Karpas-422 (cell line): ENCODE measurements around the gene IDUA. TPM values are rescaled to one million over a fixed set of nuclear protein-coding genes. Genes with fewer than 3 reads are reported as not detected.

Source experiments
- DNase-seq: peaks from one replicate; pipeline ENCODE4 v3.0.0-alpha.2; 2015
- H2AFZ ChIP-seq: fragments of 200-600 bp; sonication (generic); 2 replicates; pipeline ENCODE4 v1.6.1; 2014; ENCODE audit warnings: antibody characterized with exemption, low read length, mixed read lengths
- H3K27ac ChIP-seq: fragments of 200-600 bp; sonication (generic); 2 replicates; pipeline ENCODE4 v1.5.1; 2014; ENCODE audit warnings: mild to moderate bottlenecking, low read length, moderate library complexity
- H3K27me3 ChIP-seq: fragments of 200-600 bp; sonication (generic); 2 replicates; pipeline ENCODE4 v1.6.1; 2014; ENCODE audit warnings: low read length, mixed read lengths
- H3K36me3 ChIP-seq: fragments of 200-600 bp; sonication (generic); 2 replicates; pipeline ENCODE4 v1.6.1; 2014; ENCODE audit warnings: low read length, mixed read lengths; ENCODE audit not compliant: insufficient read depth
- H3K4me1 ChIP-seq: fragments of 200-600 bp; sonication (generic); 2 replicates; pipeline ENCODE4 v1.6.1; 2014; ENCODE audit warnings: mild to moderate bottlenecking, low read length, mixed read lengths
- H3K4me2 ChIP-seq: fragments of 200-600 bp; sonication (generic); 2 replicates; pipeline ENCODE4 v1.6.1; 2014; ENCODE audit warnings: low read length, low read depth, mild to moderate bottlenecking; ENCODE audit not compliant: poor library complexity, severe bottlenecking
- H3K4me3 ChIP-seq: fragments of 200-600 bp; sonication (generic); 2 replicates; pipeline ENCODE4 v1.5.1; 2014; ENCODE audit warnings: mild to moderate bottlenecking, antibody characterized with exemption, low read length, mixed read lengths
- H3K79me2 ChIP-seq: fragments of 200-600 bp; sonication (generic); 2 replicates; pipeline ENCODE4 v1.6.1; 2014; ENCODE audit warnings: mild to moderate bottlenecking, low read length, mixed read lengths
- H3K9ac ChIP-seq: fragments of 200-600 bp; sonication (generic); 2 replicates; pipeline ENCODE4 v1.6.0; 2014; ENCODE audit warnings: low read length
- H3K9me2 ChIP-seq: fragments of 200-600 bp; sonication (generic), shearing (Covaris generic); replicated peaks from 2 replicates; pipeline ENCODE4 v1.6.0; 2014; ENCODE audit warnings: mild to moderate bottlenecking, low read length, moderate library complexity; ENCODE audit not compliant: insufficient read depth
- H3K9me3 ChIP-seq: fragments of 300-700, 200-600 bp; sonication (generic); 2 replicates; pipeline ENCODE4 v1.6.1; 2014; ENCODE audit warnings: low read length, mixed read lengths
- H4K20me1 ChIP-seq: fragments of 200-600 bp; sonication (generic); 2 replicates; pipeline ENCODE4 v1.6.1; 2014; ENCODE audit warnings: mild to moderate bottlenecking, antibody characterized with exemption, low read length, low read depth; ENCODE audit not compliant: insufficient read depth
- total RNA-seq: library from RNA; depleted of rRNA; stranded (reverse); fragments of >200 nt; shearing (Covaris generic); gene quantifications from 2 replicates; pipeline ENCODE4 v1.2.3, GENCODE V29; 2014; ENCODE audit warnings: low replicate concordance

IDUA gene
- total RNA-seq, 1 experiment from 2014 or later: 20.8 TPM

GRCh38 chr4:999882-1000425, 13.1 kb downstream of the IDUA start:
- Histone ChIP-seq H3K27ac (peak overlapping the region; percentile 88), H3K4me3 (peak overlapping the region; percentile 40; the same call in 1 of the 2 replicates), H2AFZ (no peak overlapping the region), H3K4me2 (peak overlapping the region; percentile 61), H3K9me2 (no peaks in the 10 kb centered on the region), H3K79me2 (no peaks in the 10 kb centered on the region), H3K9ac (peak overlapping the region; percentile 20; the same call in 1 of the 2 replicates), H3K36me3 (no peaks in the 10 kb centered on the region), H3K4me1 (peaks cover 25% of the 10 kb centered on the region), H3K27me3 (no peaks in the 10 kb centered on the region), H4K20me1 (peaks cover 18% of the 10 kb centered on the region; the same call in 1 of the 2 replicates), H3K9me3 (no peaks in the 10 kb centered on the region)
- peak; percentile 88 for DNase-seq

GRCh38 chr4:1000686-1001260, 13.9 kb downstream of the IDUA start:
- Histone ChIP-seq H3K9ac (no peak overlapping the region), H3K27ac (peak overlapping the region; percentile 88; the same call in 1 of the 2 replicates), H2AFZ (no peak overlapping the region), H3K36me3 (no peaks in the 10 kb centered on the region), H3K79me2 (no peaks in the 10 kb centered on the region), H3K4me2 (peak overlapping the region; percentile 61), H3K27me3 (no peaks in the 10 kb centered on the region), H4K20me1 (peaks cover 13% of the 10 kb centered on the region; the same call in 1 of the 2 replicates), H3K9me2 (no peaks in the 10 kb centered on the region), H3K4me1 (peaks cover 25% of the 10 kb centered on the region), H3K4me3 (peak overlapping the region; percentile 40; the same call in 1 of the 2 replicates), H3K9me3 (no peaks in the 10 kb centered on the region)
- no peak for DNase-seq

GRCh38 chr4:1001561-1002130, 14.8 kb downstream of the IDUA start:
- no peak overlapping the region for H3K4me2 ChIP-seq
- H3K36me3 ChIP-seq: no peaks in the 10 kb centered on the region
- H3K27me3 ChIP-seq: no peaks in the 10 kb centered on the region

GRCh38 chr4:1002131-1002630, 15.3 kb downstream of the IDUA start:
- Histone ChIP-seq H2AFZ (no peak overlapping the region), H3K9ac (no peak overlapping the region), H3K27me3 (no peaks in the 10 kb centered on the region)

More at GRCh38 chr4:1001561-1002130, 14.8 kb downstream of the IDUA start:
- H3K4me3 ChIP-seq: no peak overlapping the region
- H3K27ac ChIP-seq: no peak overlapping the region
- no peak overlapping the region for H3K9ac ChIP-seq
- H3K79me2 ChIP-seq: no peaks in the 10 kb centered on the region
- no peak for DNase-seq
- 0 out of 2 replicates have a peak, but pooled peaks cover 5% of the 10 kb centered on the region for H4K20me1 ChIP-seq
- no peak overlapping the region for H2AFZ ChIP-seq
- no peaks in the 10 kb centered on the region for H3K9me3 ChIP-seq
- no peaks in the 10 kb centered on the region for H3K9me2 ChIP-seq
- peaks cover 25% of the 10 kb centered on the region for H3K4me1 ChIP-seq

GRCh38 chr4:1002631-1003251, 15.9 kb downstream of the IDUA start:
- H3K4me1 ChIP-seq: peaks cover 25% of the 10 kb centered on the region
- no peak overlapping the region for H3K9ac ChIP-seq
- no peaks in the 10 kb centered on the region for H3K79me2 ChIP-seq
- no peaks in the 10 kb centered on the region for H3K9me3 ChIP-seq
- no peak overlapping the region for H2AFZ ChIP-seq
- 0 out of 2 replicates have a peak, but pooled peaks cover 5% of the 10 kb centered on the region for H4K20me1 ChIP-seq
- no peak overlapping the region for H3K4me3 ChIP-seq
- DNase-seq: no peak
- no peak overlapping the region for H3K27ac ChIP-seq
- H3K27me3 ChIP-seq: no peaks in the 10 kb centered on the region
- no peaks in the 10 kb centered on the region for H3K9me2 ChIP-seq
- H3K4me2 ChIP-seq: no peak overlapping the region
- H3K36me3 ChIP-seq: no peaks in the 10 kb centered on the region

More at GRCh38 chr4:1002131-1002630, 15.3 kb downstream of the IDUA start:
- Histone ChIP-seq H3K27ac (no peak overlapping the region), H3K4me1 (peaks cover 25% of the 10 kb centered on the region), H3K9me3 (no peaks in the 10 kb centered on the region), H3K9me2 (no peaks in the 10 kb centered on the region), H3K36me3 (no peaks in the 10 kb centered on the region), H3K4me3 (no peak overlapping the region), H3K79me2 (no peaks in the 10 kb centered on the region), H3K4me2 (no peak overlapping the region), H4K20me1 (0 out of 2 replicates have a peak, but pooled peaks cover 5% of the 10 kb centered on the region)
- DNase-seq: no peak

- Histone ChIP-seq H3K36me3 (no peaks in the 10 kb centered on the region), H3K79me2 (no peaks in the 10 kb centered on the region), H3K4me2 (no peak overlapping the region), H3K9me3 (no peaks in the 10 kb centered on the region), H3K9me2 (no peaks in the 10 kb centered on the region), H3K27ac (no peak overlapping the region), H3K4me3 (no peak overlapping the region), H3K9ac (no peak overlapping the region), H3K4me1 (peaks cover 21% of the 10 kb centered on the region), H2AFZ (no peak overlapping the region), H4K20me1 (no peaks in the 10 kb centered on the region), H3K27me3 (no peaks in the 10 kb centered on the region)
- DNase-seq: no peak
Measured at GRCh38 chr4:1003271-1004070, 16.6 kb downstream of the IDUA start.

GRCh38 chr4:1004071-1004418, 17.2 kb downstream of the IDUA start:
- Histone ChIP-seq H3K4me1 (peaks cover 23% of the 10 kb centered on the region), H4K20me1 (no peaks in the 10 kb centered on the region), H3K36me3 (no peaks in the 10 kb centered on the region), H3K9me3 (no peaks in the 10 kb centered on the region), H3K9ac (no peak overlapping the region), H3K9me2 (no peaks in the 10 kb centered on the region), H3K27ac (no peak overlapping the region), H3K4me2 (no peak overlapping the region), H3K27me3 (no peaks in the 10 kb centered on the region), H3K79me2 (no peaks in the 10 kb centered on the region), H2AFZ (no peak overlapping the region), H3K4me3 (no peak overlapping the region)
- no peak for DNase-seq
